ENCODE results near the gene ABI3BP.
"Not testable (repeated sequence)": the region's sequence is repeated elsewhere in the genome, so short reads cannot be mapped to it uniquely, and the experiment has no call there.

The ABI3BP gene

GRCh38 chr3:100993309-100993708 is at the start of gene ABI3BP:
TSS of gene ABI3BP (minus strand) at chr3:100993421. CDS start at chr3:100993384, 37 bp downstream.
- FAIRE-seq: peak; percentile 13

DNA sequence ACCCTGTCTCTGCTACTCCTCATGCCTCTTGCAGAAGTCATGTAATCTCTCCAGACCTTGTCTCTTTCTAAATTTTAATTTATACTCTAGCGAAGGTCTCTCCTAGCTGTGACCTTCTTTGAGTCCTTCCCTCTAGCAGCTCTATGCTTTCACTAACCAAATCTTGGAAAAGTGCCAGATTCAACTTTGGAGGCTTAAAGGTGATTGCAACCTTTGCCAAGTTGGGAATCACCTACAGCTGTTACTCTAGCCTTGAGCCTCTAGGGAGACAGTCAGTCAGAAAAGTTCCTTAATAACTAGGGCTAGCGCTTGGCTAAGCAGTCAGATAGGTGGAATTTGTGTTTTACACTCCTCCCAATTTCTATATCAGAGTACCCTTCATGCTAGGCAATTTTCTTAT is 46.1 kb upstream of the ABI3BP start:
- FAIRE-seq (no peak), DNase-seq (ENCODE audit: low spot score) (peak; percentile 30)

More at GRCh38 chr3:100993309-100993708, at the start of gene ABI3BP:
- DNase-seq (ENCODE audit: low spot score): peak; percentile 87

- DNase-seq (ENCODE audit: low spot score): no peak
- FAIRE-seq: no peak
These were observed 45.7 kb upstream of the ABI3BP start for GRCh38 chr3:101038880-101039279.

DNA sequence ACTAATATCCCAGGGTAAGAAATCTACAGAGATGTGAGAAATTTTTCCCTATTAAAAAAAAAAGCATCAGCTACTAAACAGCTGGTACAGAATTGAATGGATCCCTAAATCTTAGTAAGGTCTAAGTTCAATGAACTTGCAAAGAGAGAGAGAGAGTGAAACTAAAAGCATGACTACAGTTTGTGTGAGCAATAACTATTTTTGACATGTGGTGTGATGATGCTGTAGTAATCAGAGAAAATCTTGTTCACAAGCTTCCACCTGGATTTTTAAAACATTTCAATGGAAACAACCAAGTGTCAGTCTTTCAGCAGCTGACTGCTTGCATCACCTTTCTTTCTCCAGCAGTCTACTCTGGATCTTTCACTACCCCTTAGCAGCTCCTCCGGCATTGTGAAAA is 45.2 kb upstream of the ABI3BP start:
- no peak for DNase-seq (ENCODE audit: low spot score)
- FAIRE-seq: no peak

DNA sequence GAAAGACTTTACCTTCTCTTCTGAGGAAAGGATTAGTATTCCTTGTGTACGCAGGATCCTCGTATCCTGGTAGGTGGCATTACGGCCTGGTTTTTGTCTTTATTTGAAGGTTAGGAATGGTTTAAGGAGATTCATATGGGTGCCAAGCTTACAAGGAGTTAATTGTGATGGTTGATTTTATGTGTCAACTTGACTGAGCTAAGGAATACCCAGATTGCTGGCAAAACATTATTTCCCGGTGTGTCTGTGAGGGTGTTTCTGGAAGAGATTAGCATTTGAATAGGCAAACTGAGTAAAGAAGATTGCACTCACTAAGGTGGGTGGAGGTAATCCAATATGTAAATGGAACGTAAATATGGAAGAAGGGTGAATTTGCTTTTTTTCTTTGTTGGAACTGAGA is 44.4 kb upstream of the ABI3BP start:
- no peak for DNase-seq (ENCODE audit: low spot score)
- FAIRE-seq: no peak

GRCh38 chr3:101036676-101037075 is 43.5 kb upstream of the ABI3BP start:
- peak; percentile 83 for FAIRE-seq
- no peak for DNase-seq (ENCODE audit: low spot score)

- FAIRE-seq (peak; percentile 37), DNase-seq (ENCODE audit: low spot score) (peak; percentile 78)
These were observed 43.0 kb upstream of the ABI3BP start for GRCh38 chr3:101036213-101036618.

GRCh38 chr3:101027286-101027685 is 34.1 kb upstream of the ABI3BP start:
- FAIRE-seq (no peak), DNase-seq (ENCODE audit: low spot score) (no peak)

DNA sequence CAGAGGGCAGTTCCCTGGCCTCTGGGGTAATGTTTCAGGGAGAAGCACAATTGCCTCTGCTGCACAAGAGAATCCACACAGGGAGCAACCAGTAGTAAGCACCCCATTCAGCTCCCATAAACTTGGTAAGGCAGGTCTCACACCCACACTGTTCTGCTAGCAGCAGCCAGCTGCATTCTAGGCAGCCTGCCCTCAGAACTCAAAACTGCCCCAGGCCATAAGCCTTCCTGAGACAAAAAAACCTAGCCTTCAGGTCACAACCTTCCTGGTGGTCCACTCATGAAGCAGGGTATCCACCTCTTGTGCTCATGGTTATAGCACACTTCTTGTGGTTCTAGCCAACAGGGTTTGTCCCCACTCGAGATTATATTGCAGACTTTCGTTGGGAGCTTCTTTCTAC is 33.7 kb upstream of the ABI3BP start:
- FAIRE-seq (no peak), DNase-seq (ENCODE audit: low spot score) (no peak)

DNA sequence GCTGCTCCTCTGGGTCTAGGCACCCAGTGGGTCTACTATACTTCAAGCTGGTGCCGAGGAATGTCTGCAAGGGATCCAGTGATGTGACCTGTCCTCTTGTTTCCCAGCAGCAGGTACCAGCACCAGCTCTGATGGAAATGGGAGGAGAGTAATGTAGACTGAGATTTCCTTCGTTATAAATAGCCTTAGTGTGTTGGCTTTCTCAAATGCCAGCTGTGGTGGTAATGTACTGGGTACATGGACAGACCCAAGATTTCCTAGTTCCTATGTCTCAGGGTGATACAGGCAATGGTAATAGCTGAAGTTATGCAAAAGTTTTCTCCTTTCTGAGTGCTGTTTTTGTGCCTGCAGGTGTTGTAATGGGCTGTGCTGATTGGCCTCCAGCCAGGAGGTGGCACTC is 33.0 kb upstream of the ABI3BP start:
- no peak for DNase-seq (ENCODE audit: low spot score)
- no peak for FAIRE-seq

DNA sequence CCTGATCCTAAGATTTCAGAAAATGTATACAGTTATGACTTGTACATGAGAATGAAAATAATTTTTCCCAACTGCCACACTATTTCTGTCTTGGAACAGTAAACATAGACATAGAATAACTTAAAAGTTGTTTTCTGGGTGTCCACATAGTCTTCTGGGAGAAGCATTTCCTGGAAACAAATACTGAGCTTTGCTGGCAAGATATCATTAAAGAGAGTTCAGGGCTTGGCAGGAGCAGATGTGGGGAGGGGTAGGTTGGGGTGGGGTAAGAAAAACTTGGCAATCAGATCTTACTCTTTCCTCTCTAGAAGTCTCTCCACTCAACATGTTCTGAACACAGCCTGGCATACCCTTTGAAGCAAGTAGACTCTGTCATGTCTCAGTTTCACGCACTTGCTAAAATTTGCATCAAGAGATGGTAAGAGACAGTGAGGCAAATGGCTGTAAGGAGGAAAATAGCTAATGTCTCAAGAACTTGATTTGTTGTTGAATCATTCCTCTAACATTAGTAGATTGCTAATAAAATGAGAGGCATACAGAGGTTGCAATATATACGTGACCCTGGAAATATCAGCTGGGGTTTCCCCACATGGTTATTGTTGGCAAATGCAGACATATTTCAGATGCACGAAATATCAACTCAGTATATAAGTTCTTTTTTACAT is 27.3 kb upstream of the ABI3BP start:
- FAIRE-seq (no peak), DNase-seq (ENCODE audit: low spot score) (no peak)

DNA sequence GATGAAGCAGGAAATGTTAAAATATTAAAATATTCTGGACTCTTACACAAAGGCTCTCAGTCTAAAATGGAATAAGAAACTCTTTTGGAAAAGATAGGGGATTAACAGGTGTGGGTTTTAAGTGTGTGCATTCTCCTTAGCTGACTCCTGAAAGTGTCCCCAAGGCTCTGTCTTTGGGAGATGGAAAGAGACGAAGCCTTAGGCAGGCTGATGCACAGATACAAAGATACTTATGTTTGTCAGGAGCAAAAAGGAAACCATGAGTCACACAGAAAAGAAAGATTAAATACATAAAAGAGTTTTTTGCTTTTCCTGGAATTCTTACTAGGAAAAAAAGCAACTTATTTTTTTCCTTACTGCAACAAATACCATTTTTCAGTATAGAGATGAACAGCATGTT is 23.8 kb upstream of the ABI3BP start:
- DNase-seq (ENCODE audit: low spot score): no peak
- no peak for FAIRE-seq

DNA sequence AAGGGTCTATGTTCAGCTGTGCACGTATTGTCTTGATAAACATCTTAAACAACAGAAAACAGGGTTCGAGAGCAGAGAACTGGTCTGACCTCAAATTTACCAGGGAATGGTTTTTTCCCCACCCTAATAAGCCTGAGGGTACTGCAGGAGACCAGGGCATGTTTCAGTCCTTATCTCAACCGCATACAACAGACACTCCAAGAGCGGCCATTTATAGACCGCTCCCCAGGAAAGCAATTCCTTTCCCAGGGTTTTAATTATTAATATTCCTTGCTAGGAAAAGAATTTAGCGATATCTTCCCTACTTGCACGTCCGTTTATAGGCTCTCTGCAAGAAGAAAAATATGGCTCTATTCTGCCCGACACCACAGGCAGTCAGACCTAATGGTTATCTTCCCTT is 19.1 kb upstream of the ABI3BP start:
- not testable (repeated sequence) for DNase-seq (ENCODE audit: low spot score); FAIRE-seq

DNA sequence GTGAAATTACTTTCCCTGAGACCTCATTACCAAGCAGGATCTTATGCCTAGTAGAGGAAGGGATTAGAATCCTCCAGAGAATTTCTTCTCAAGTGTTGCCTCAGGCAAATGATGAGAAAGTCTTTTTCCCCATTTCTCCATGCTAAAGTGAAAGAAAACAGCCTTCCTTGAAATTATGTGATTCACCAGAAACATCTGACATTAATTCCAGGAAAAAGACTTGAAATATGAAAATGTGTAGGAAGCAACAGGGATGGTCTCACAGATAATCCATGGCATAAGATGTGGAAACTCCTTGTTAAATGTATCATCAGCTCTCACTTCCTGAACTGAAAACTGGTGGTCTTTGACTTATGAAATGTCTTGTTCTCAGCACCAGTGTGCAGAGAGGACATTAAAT is 17.9 kb upstream of the ABI3BP start:
- FAIRE-seq (no peak), DNase-seq (ENCODE audit: low spot score) (no peak)

DNA sequence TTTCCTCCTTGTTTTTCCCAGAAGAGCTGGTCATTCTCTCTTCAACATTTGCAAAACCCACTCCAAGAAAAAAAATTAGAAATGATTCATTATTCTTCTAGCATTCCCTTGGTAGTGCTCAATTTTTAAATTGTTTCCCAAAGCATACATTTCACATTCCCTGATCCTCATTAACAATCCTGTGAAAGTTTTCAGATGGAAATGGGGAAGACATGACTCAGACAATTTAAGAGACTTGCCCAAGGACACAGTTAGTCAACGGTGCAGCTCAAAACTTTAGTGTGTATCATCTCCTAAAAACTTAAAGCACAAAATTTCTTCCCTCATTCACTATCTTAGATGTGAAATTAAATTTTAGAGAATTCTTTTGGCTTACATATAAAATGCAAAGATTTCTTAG is 17.1 kb upstream of the ABI3BP start:
- no peak for FAIRE-seq
- no peak for DNase-seq (ENCODE audit: low spot score)

DNA sequence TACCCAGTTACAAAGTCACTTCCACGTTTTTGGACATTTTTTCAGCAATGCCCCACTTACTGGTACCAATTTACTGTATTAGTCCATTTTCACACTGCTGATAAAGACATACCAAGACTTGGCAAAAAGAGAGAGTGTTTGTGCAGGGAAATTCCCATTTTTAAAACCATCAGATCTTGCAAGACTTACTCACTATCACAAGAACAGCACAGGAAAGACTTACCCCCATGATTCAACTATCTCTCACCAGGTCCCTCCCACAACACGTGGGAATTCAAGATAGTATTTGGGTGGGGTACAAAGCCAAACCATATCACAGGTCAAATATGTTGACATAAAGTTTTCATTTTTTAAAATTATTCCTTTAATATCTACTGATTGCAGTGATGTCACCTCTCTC is 16.2 kb upstream of the ABI3BP start:
- DNase-seq (ENCODE audit: low spot score) (no peak), FAIRE-seq (no peak)

DNA sequence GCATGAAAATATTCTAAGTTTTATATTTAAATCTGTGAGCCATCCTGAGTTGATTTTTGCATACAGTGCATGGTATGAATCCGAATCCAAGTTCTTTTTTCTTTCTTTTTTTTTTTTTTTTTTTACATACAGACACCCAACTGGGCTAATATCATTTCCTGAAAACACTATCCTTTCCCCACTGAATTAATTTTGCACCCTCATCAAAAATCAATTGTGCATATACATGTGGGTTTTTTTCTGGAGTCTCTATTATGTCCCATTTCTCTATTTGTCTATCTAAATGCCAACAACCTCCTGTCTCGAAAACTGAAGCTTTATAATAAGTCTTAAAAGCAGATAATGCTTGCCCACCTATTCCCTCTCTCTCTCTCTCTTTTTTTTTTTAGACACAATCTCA is 5.9 kb upstream of the ABI3BP start:
- no peak for DNase-seq (ENCODE audit: low spot score)
- no peak for FAIRE-seq

DNA sequence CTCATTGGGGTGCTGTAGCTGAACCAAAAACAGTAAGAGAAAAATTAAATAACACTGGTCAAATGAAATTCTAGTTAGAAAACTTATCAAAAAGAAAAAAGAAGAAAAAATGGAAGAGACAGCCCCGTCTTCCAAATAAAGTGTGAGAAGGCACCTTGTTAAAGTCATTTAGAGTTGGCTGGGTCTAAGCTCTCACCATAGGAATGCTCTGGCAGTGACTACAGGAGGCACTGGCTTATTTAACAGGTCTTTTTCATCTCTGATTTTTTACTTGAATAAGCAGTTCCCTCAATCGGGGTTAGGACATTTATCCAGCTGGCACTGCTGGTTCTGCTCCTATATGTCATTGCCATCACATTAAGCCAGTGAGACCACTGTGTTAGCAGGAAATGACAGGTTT is 1.6 kb upstream of the ABI3BP start:
- DNase-seq (ENCODE audit: low spot score) (no peak), FAIRE-seq (no peak)

- DNase-seq (ENCODE audit: low spot score) (no peak), FAIRE-seq (peak; percentile 88)
These were observed 966 bp upstream of the ABI3BP start for GRCh38 chr3:100994187-100994586.

- FAIRE-seq (peak; percentile 53), DNase-seq (ENCODE audit: low spot score) (peak; percentile 23)
These were observed 799 bp downstream of the ABI3BP start for GRCh38 chr3:100992231-100993012.

DNA sequence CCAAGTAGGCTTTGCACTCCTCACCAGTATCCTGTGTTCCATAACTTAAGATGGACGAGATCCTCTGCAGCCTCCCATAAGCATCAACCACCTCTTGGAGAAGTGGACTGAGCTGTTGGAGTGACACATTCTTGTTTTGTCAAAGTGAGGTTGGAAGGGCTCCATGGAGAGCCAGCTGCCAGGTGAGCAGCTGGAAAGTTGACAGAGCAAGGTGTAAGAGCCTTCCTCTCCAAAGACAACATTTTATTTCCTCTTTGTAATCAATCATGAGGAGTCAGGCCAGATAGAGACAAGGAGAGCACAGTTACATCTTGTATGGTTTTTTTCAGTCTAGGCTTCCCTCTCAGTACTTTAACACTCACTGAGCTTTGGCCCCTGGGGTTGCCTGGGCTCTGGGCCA is 5.1 kb downstream of the ABI3BP start:
- FAIRE-seq (no peak), DNase-seq (ENCODE audit: low spot score) (no peak)

- no peak for DNase-seq (ENCODE audit: low spot score)
- FAIRE-seq: no peak
These were observed 8.9 kb downstream of the ABI3BP start for GRCh38 chr3:100984308-100984707.

- DNase-seq (ENCODE audit: low spot score): no peak
These were observed 10.5 kb downstream of the ABI3BP start for GRCh38 chr3:100982710-100983109.

More at GRCh38 chr3:100982710-100983109, 10.5 kb downstream of the ABI3BP start:
- FAIRE-seq: no peak
